Subcutaneous abdominal adipose tissue (tissue), 5 donors: ENCODE measurements around the gene CBX2.

Experiments used
- H3K27ac ChIP-seq: one replicate; pipeline ENCODE4 v1.7.0; 2013; ENCODE audit warnings: low read depth, mild to moderate bottlenecking, inconsistent platforms, low read length, moderate library complexity
- H3K27me3 ChIP-seq, 5 donors: one replicate each; pipeline ENCODE4 v1.7.0; 2013; ENCODE audit warnings: low read length in 5 of 5, inconsistent platforms in 1 of 5; ENCODE audit not compliant: control insufficient read depth in 5 of 5, insufficient read depth in 4 of 5
- H3K36me3 ChIP-seq, 5 donors: one replicate each; pipeline ENCODE4 v1.7.0; 2013; ENCODE audit warnings: low read length in 5 of 5; ENCODE audit not compliant: control insufficient read depth in 5 of 5, insufficient read depth in 5 of 5
- H3K4me1 ChIP-seq, 5 donors: one replicate each; pipeline ENCODE4 v1.7.0; 2013; ENCODE audit warnings: low read length in 5 of 5, mild to moderate bottlenecking in 3 of 5, moderate library complexity in 1 of 5; ENCODE audit not compliant: control insufficient read depth in 5 of 5, insufficient read depth in 5 of 5
- H3K4me3 ChIP-seq, 5 donors: one replicate each; pipeline ENCODE4 v1.7.0; 2013; ENCODE audit warnings: low read length in 5 of 5, low read depth in 1 of 5
- H3K9ac ChIP-seq, 5 donors: one replicate each; pipeline ENCODE4 v1.7.0; 2013; ENCODE audit warnings: low read length in 5 of 5, mild to moderate bottlenecking in 4 of 5, moderate library complexity in 3 of 5
- H3K9me3 ChIP-seq, 5 donors: one replicate each; pipeline ENCODE4 v1.7.0; 2013; ENCODE audit warnings: low read length in 5 of 5; ENCODE audit not compliant: control insufficient read depth in 5 of 5
- donor health status: healthy.
- donor health status: healthy.
- donor health status: healthy.
- donor health status: healthy.
- donor health status: healthy.

CBX2 gene

GRCh38 chr17:79804856-79805696 lies 27.1 kb downstream of the CBX2 start:
- Histone ChIP-seq H3K27ac (no peak overlapping the region), H3K9me3 (no peaks in the 10 kb centered on the region), H3K27me3 (peaks cover 90 to 95% (median 93%) of the 10 kb centered on the region in 5 donors), H3K36me3 (no peaks in the 10 kb centered on the region), H3K4me3 (no peak overlapping the region), H3K4me1 (peaks cover 0 to 45% (median 34%) of the 10 kb centered on the region in 5 donors), H3K9ac (no peak overlapping the region)

- H3K4me3 ChIP-seq: no peak overlapping the region
- H3K27ac ChIP-seq: no peak overlapping the region
- H3K9me3 ChIP-seq: no peaks in the 10 kb centered on the region
- peaks cover 85 to 93% (median 89%) of the 10 kb centered on the region in 5 donors for H3K27me3 ChIP-seq
- no peak overlapping the region for H3K9ac ChIP-seq
- H3K4me1 ChIP-seq: peaks cover 0 to 42% (median 30%) of the 10 kb centered on the region in 5 donors
- H3K36me3 ChIP-seq: no peaks in the 10 kb centered on the region
Observed at GRCh38 chr17:79806446-79806760, 28.5 kb downstream of the CBX2 start.

- Histone ChIP-seq H3K4me1 (peaks cover 0 to 46% (median 32%) of the 10 kb centered on the region in 5 donors), H3K36me3 (no peaks in the 10 kb centered on the region), H3K4me3 (no peak overlapping the region), H3K27me3 (peaks cover 85 to 93% (median 89%) of the 10 kb centered on the region in 5 donors), H3K9ac (no peak overlapping the region), H3K27ac (no peak overlapping the region), H3K9me3 (no peaks in the 10 kb centered on the region)
Observed at GRCh38 chr17:79806863-79807720, 29.1 kb downstream of the CBX2 start.

- H3K27ac ChIP-seq: no peak overlapping the region
- peaks cover 0 to 43% (median 29%) of the 10 kb centered on the region in 5 donors for H3K4me1 ChIP-seq
- no peaks in the 10 kb centered on the region for H3K9me3 ChIP-seq
- no peaks in the 10 kb centered on the region for H3K36me3 ChIP-seq
- no peak overlapping the region for H3K9ac ChIP-seq
- H3K4me3 ChIP-seq: no peak overlapping the region
- H3K27me3 ChIP-seq: peaks cover 77 to 86% (median 81%) of the 10 kb centered on the region in 5 donors
Observed at GRCh38 chr17:79808763-79809529, 31.0 kb downstream of the CBX2 start.

- Histone ChIP-seq H3K36me3 (no peaks in the 10 kb centered on the region), H3K4me3 (no peak overlapping the region), H3K27me3 (peaks cover 74 to 85% (median 80%) of the 10 kb centered on the region in 5 donors), H3K4me1 (peaks cover 0 to 42% (median 28%) of the 10 kb centered on the region in 5 donors), H3K9ac (no peak overlapping the region), H3K27ac (no peak overlapping the region), H3K9me3 (no peaks in the 10 kb centered on the region)
Observed at GRCh38 chr17:79809530-79810129, 31.7 kb downstream of the CBX2 start.

- Histone ChIP-seq H3K9ac (no peak overlapping the region), H3K4me1 (peaks cover 0 to 46% (median 35%) of the 10 kb centered on the region in 5 donors), H3K36me3 (no peaks in the 10 kb centered on the region), H3K4me3 (no peak overlapping the region), H3K27ac (no peak overlapping the region), H3K27me3 (peaks cover 67 to 80% (median 76%) of the 10 kb centered on the region in 5 donors), H3K9me3 (no peaks in the 10 kb centered on the region)
Observed at GRCh38 chr17:79810130-79811010, 32.4 kb downstream of the CBX2 start.

- no peaks in the 10 kb centered on the region for H3K36me3 ChIP-seq
- H3K4me3 ChIP-seq: no peak overlapping the region
- no peaks in the 10 kb centered on the region for H3K9me3 ChIP-seq
- H3K27ac ChIP-seq: no peak overlapping the region
- peaks cover 60 to 80% (median 74%) of the 10 kb centered on the region in 5 donors for H3K27me3 ChIP-seq
- H3K9ac ChIP-seq: no peak overlapping the region
- H3K4me1 ChIP-seq: peaks cover 0 to 49% (median 37%) of the 10 kb centered on the region in 5 donors
Observed at GRCh38 chr17:79811011-79811867, 33.3 kb downstream of the CBX2 start.

- H3K36me3 ChIP-seq: no peaks in the 10 kb centered on the region
- peaks cover 53 to 78% (median 74%) of the 10 kb centered on the region in 5 donors for H3K27me3 ChIP-seq
- peaks cover 0 to 49% (median 37%) of the 10 kb centered on the region in 5 donors for H3K4me1 ChIP-seq
- H3K9ac ChIP-seq: no peak overlapping the region
- H3K9me3 ChIP-seq: no peaks in the 10 kb centered on the region
- no peak overlapping the region for H3K27ac ChIP-seq
- no peak overlapping the region for H3K4me3 ChIP-seq
Observed at GRCh38 chr17:79811868-79812352, 34.0 kb downstream of the CBX2 start.
